CD4-positive, alpha-beta T cell (primary cell): ENCODE data around the gene FAM228A. TPM values are rescaled to one million over a fixed set of nuclear protein-coding genes. Genes with fewer than 3 reads are reported as not detected.

Experiments
- ATAC-seq: fragments of 200-7000 bp; cut with Tn5 transposase; one replicate; pipeline ENCODE4 v1.10.0; 2022; ENCODE audit warnings: mild to moderate bottlenecking; ENCODE audit not compliant: poor library complexity
- CTCF ChIA-PET: fragments of 350-600 bp; sonication (Branson Sonifier 250); formaldehyde crosslinking; loops from one replicate; lab custom pipeline; 2021; ENCODE audit warnings: antibody characterized with exemption, inconsistent platforms; lab: Charles Lee
- POLR2A ChIA-PET: fragments of 350-600 bp; sonication (Branson Sonifier 250); formaldehyde crosslinking; loops from one replicate; lab custom pipeline; 2021; ENCODE audit warnings: antibody characterized with exemption, inconsistent platforms; lab: Charles Lee
- DNase-seq, 14 experiments: peaks; one replicate each; pipeline ENCODE4 v3.0.0-alpha.2; 2013 to 2020; ENCODE audit warnings: mixed read lengths in 2 of 14
- H3K27ac ChIP-seq, 2 donors: one replicate each; pipeline versions ENCODE4 v1.5.1 to v1.7.0; 2013; ENCODE audit warnings: low read length in 2 of 2, low read depth in 1 of 2, mild to moderate bottlenecking in 1 of 2
- H3K27me3 ChIP-seq, 2 experiments: 1 replicate in 1 of 2; 2 replicates in 1 of 2; pipeline versions ENCODE4 v1.6.1 to v1.7.0; 2013; ENCODE audit warnings: low read length in 2 of 2, control low read depth in 1 of 2, mild to moderate bottlenecking in 1 of 2, moderate library complexity in 1 of 2; ENCODE audit not compliant: insufficient read depth in 2 of 2, control insufficient read depth in 1 of 2
- H3K36me3 ChIP-seq: one replicate; pipeline ENCODE4 v1.6.1; 2013; ENCODE audit warnings: low read length, control low read depth; ENCODE audit not compliant: insufficient read depth
- H3K4me1 ChIP-seq: one replicate; pipeline ENCODE4 v1.6.1; 2013; ENCODE audit warnings: low read length, control low read depth; ENCODE audit not compliant: insufficient read depth
- H3K4me3 ChIP-seq: one replicate; pipeline ENCODE4 v1.5.1; 2013; ENCODE audit warnings: mild to moderate bottlenecking, low read length, moderate library complexity
- H3K9me3 ChIP-seq, 2 experiments: 1 replicate in 1 of 2; 2 replicates in 1 of 2; pipeline versions ENCODE4 v1.6.1 to v1.7.0; 2013; ENCODE audit warnings: low read length in 2 of 2, mild to moderate bottlenecking in 2 of 2, control low read depth in 1 of 2, moderate library complexity in 1 of 2; ENCODE audit not compliant: control insufficient read depth in 1 of 2, insufficient read depth in 1 of 2
- H3K27ac Mint-ChIP-seq: one replicate; pipeline ENCODE4 v1.8.0; 2020; ENCODE audit warnings: mixed read lengths
- H3K27me3 Mint-ChIP-seq: one replicate; pipeline ENCODE4 v1.8.0; 2021; ENCODE audit warnings: mixed read lengths
- H3K36me3 Mint-ChIP-seq: one replicate; pipeline ENCODE4 v1.8.0; 2021; ENCODE audit warnings: low read depth, mixed read lengths
- H3K4me1 Mint-ChIP-seq: one replicate; pipeline ENCODE4 v1.8.0; 2021; ENCODE audit warnings: low read depth, mixed read lengths
- H3K4me3 Mint-ChIP-seq: one replicate; pipeline ENCODE4 v1.8.0; 2020; ENCODE audit warnings: mild to moderate bottlenecking, mixed read lengths
- H3K9me3 Mint-ChIP-seq: one replicate; pipeline ENCODE4 v1.8.0; 2020; ENCODE audit warnings: mixed read lengths
- CTCF ChIP-seq: fragments of 200-600 bp; IDR thresholded peaks from one replicate; pipeline ENCODE4 v1.8.0; 2022; ENCODE audit warnings: antibody characterized with exemption, mild to moderate bottlenecking
- intact Hi-C, 2 experiments: fragments of 100-400 bp; cut with DNase I in 1 of 2; cut with micrococcal nuclease in 1 of 2; formaldehyde crosslinking; loops; one replicate each; pipeline versions ENCODE4 v1.15.1 to v1.9.0; 2023 to 2025; cut with DNase I, micrococcal nuclease
- total RNA-seq, 174 experiments: library from RNA in 2 of 174; stranded (reverse) in 2 of 174; gene quantifications; one replicate each; pipeline ENCODE4 v1.2.3 and lab custom pipeline; 2021 to 2026

Gene FAM228A
- total RNA-seq, 2 experiments from 2014 or later: 0.20 to 0.22 TPM

GRCh38 chr2:24203787-24204150 lies 28.9 kb downstream of the FAM228A start:
- DNase-seq (no peak), ATAC-seq (no peak)
- H3K27ac ChIP-seq: no peak overlapping the region
- no peaks in the 10 kb centered on the region for H3K27me3 ChIP-seq
- no peaks in the 10 kb centered on the region for H3K9me3 Mint-ChIP-seq
- H3K36me3 ChIP-seq: peaks cover 69% of the 10 kb centered on the region
- peaks cover 96% of the 10 kb centered on the region for H3K36me3 Mint-ChIP-seq
- peaks cover 0 to 9% of the 10 kb centered on the region in 2 experiments for H3K9me3 ChIP-seq
- no peak overlapping the region for H3K27ac Mint-ChIP-seq
- intact Hi-C loops: no loop called here
- CTCF ChIA-PET: no interaction called here
- POLR2A ChIA-PET: no interaction called here
- H3K4me3 Mint-ChIP-seq: no peak overlapping the region
- H3K27me3 Mint-ChIP-seq: no peaks in the 10 kb centered on the region
- H3K4me1 Mint-ChIP-seq: no peaks in the 10 kb centered on the region
- no peaks in the 10 kb centered on the region for H3K4me1 ChIP-seq
- no peak for TF ChIP-seq CTCF
- no peak overlapping the region for H3K4me3 ChIP-seq

- Mint-ChIP-seq H3K36me3 (peaks cover 96% of the 10 kb centered on the region), H3K4me3 (no peak overlapping the region), H3K27me3 (no peaks in the 10 kb centered on the region), H3K9me3 (no peaks in the 10 kb centered on the region), H3K27ac (no peak overlapping the region), H3K4me1 (no peaks in the 10 kb centered on the region)
- no peak overlapping the region for H3K4me3 ChIP-seq
- H3K36me3 ChIP-seq: peaks cover 76% of the 10 kb centered on the region
- no peak for DNase-seq
- ChIA-PET POLR2A (no interaction called here), CTCF (no interaction called here)
- H3K27ac ChIP-seq: no peak overlapping the region
- no peaks in the 10 kb centered on the region for H3K27me3 ChIP-seq
- ATAC-seq: no peak
- intact Hi-C loops: no loop called here
- H3K4me1 ChIP-seq: no peaks in the 10 kb centered on the region
- H3K9me3 ChIP-seq: peaks cover 0 to 9% of the 10 kb centered on the region in 2 experiments
- no peak for TF ChIP-seq CTCF
These were observed 29.7 kb downstream of the FAM228A start for GRCh38 chr2:24204505-24204904.

- Mint-ChIP-seq H3K36me3 (peaks cover 98% of the 10 kb centered on the region), H3K9me3 (no peaks in the 10 kb centered on the region), H3K4me3 (no peak overlapping the region), H3K27ac (no peak overlapping the region), H3K4me1 (no peaks in the 10 kb centered on the region), H3K27me3 (no peaks in the 10 kb centered on the region)
- no peak overlapping the region for H3K27ac ChIP-seq
- H3K9me3 ChIP-seq: peaks cover 0 to 6% of the 10 kb centered on the region in 2 experiments
- intact Hi-C loops: no loop called here
- H3K27me3 ChIP-seq: no peaks in the 10 kb centered on the region
- H3K4me1 ChIP-seq: no peaks in the 10 kb centered on the region
- no peak overlapping the region for H3K4me3 ChIP-seq
- H3K36me3 ChIP-seq: peaks cover 82% of the 10 kb centered on the region
- ChIA-PET CTCF (no interaction called here), POLR2A (no interaction called here)
- DNase-seq (no peak), ATAC-seq (no peak)
- TF ChIP-seq CTCF: no peak
These were observed 30.3 kb downstream of the FAM228A start for GRCh38 chr2:24205131-24205530.
